OCI-LY7 (cell line): ENCODE data around the gene CUBN.

Source experiments
- EZH2phosphoT487 ChIP-seq: fragments of 200-600 bp; sonication (generic); IDR thresholded peaks from 2 replicates; pipeline ENCODE4 v1.6.1; 2018; ENCODE audit warnings: low read depth, borderline replicate concordance, mild to moderate bottlenecking, mixed run types, antibody characterized with exemption, low read length, moderate library complexity, mixed read lengths
- TF ChIP-seq, protein P1 (sequence below): fragments of 200-600 bp; sonication (generic); conservative IDR thresholded peaks from 2 replicates; pipeline ENCODE4 v1.5.1; 2014; ENCODE audit warnings: mild to moderate bottlenecking, antibody characterized with exemption, low read length, moderate library complexity, mixed read lengths

DNA sequence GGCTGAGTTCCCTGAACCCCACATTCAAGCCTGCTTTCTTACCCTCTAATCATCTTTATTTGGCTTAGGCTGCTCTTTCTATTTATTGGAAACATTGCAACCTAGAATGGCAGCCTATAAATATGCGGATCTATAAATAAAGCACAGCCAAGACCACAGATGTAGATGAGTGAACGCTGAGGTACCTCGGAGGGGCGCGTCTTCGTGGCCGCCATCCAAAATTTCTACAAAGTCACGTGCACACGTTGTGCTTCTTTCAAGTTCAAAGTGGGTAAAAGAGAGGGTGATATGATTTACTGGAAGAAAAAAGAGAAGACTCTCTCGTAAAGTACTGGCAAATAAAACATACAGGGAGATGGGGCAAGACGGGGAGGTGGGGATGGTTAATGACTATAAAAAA, 179.8 kb downstream of the CUBN start:
- TF ChIP-seq, protein P1, sequence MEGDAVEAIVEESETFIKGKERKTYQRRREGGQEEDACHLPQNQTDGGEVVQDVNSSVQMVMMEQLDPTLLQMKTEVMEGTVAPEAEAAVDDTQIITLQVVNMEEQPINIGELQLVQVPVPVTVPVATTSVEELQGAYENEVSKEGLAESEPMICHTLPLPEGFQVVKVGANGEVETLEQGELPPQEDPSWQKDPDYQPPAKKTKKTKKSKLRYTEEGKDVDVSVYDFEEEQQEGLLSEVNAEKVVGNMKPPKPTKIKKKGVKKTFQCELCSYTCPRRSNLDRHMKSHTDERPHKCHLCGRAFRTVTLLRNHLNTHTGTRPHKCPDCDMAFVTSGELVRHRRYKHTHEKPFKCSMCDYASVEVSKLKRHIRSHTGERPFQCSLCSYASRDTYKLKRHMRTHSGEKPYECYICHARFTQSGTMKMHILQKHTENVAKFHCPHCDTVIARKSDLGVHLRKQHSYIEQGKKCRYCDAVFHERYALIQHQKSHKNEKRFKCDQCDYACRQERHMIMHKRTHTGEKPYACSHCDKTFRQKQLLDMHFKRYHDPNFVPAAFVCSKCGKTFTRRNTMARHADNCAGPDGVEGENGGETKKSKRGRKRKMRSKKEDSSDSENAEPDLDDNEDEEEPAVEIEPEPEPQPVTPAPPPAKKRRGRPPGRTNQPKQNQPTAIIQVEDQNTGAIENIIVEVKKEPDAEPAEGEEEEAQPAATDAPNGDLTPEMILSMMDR: no peak
- TF ChIP-seq EZH2phosphoT487: no peak
